RWPE2 (cell line): ENCODE data around the gene PTPRK.

Source experiments
- ATAC-seq: fragments of 200-7000 bp; cut with Tn5 transposase; 3 replicates; pipeline ENCODE4 v1.9.1; 2021; ENCODE audit warnings: low read depth
- DNase-seq: peaks from one replicate; pipeline ENCODE4 v3.0.0-alpha.2; 2020; ENCODE audit warnings: low spot score
- H3K27ac ChIP-seq: fragments of 450-650 bp; 2 replicates; pipeline ENCODE4 v1.5.1; 2017; ENCODE audit warnings: mild to moderate bottlenecking; ENCODE audit not compliant: poor library complexity, severe bottlenecking
- H3K27me3 ChIP-seq: fragments of 250-450 bp; sonication (Bioruptor Pico); 2 replicates; pipeline ENCODE4 v1.5.1; 2021; ENCODE audit warnings: mild to moderate bottlenecking, moderate library complexity; ENCODE audit not compliant: insufficient read depth, poor library complexity, severe bottlenecking
- H3K36me3 ChIP-seq: fragments of 250-450 bp; sonication (Bioruptor Pico); 2 replicates; pipeline ENCODE4 v1.5.1; 2020; ENCODE audit warnings: low read depth, mild to moderate bottlenecking, moderate library complexity
- H3K4me1 ChIP-seq: fragments of 250-450 bp; sonication (Bioruptor Pico); 2 replicates; pipeline ENCODE4 v1.5.1; 2021; ENCODE audit warnings: mild to moderate bottlenecking, moderate library complexity; ENCODE audit not compliant: insufficient read depth, poor library complexity, severe bottlenecking
- H3K4me3 ChIP-seq: fragments of 250-450 bp; sonication (Bioruptor Pico); 2 replicates; pipeline ENCODE4 v1.5.1; 2021; ENCODE audit warnings: mild to moderate bottlenecking, moderate library complexity; ENCODE audit not compliant: severe bottlenecking
- H3K9me3 ChIP-seq: fragments of 250-450 bp; sonication (Bioruptor Pico); 2 replicates; pipeline ENCODE4 v1.5.1; 2021; ENCODE audit warnings: mild to moderate bottlenecking, moderate library complexity; ENCODE audit not compliant: severe bottlenecking
- CTCF ChIP-seq: fragments of 450-650 bp; IDR thresholded peaks from one replicate; pipeline ENCODE4 v1.5.1; 2017; ENCODE audit warnings: mild to moderate bottlenecking, moderate library complexity; ENCODE audit not compliant: poor library complexity, severe bottlenecking

PTPRK gene

GRCh38 chr6:128024046-128024445 lies 496.4 kb downstream of the PTPRK start:
- no peaks in the 10 kb centered on the region; the same call in 1 of the 2 replicates for H3K36me3 ChIP-seq
- DNase-seq (no peak), ATAC-seq (no peak)
- H3K27ac ChIP-seq = no peak overlapping the region
- H3K4me3 ChIP-seq = no peak overlapping the region
- no peaks in the 10 kb centered on the region for H3K9me3 ChIP-seq
- no peak for TF ChIP-seq CTCF
- H3K27me3 ChIP-seq = no peaks in the 10 kb centered on the region
- no peaks in the 10 kb centered on the region for H3K4me1 ChIP-seq

DNA sequence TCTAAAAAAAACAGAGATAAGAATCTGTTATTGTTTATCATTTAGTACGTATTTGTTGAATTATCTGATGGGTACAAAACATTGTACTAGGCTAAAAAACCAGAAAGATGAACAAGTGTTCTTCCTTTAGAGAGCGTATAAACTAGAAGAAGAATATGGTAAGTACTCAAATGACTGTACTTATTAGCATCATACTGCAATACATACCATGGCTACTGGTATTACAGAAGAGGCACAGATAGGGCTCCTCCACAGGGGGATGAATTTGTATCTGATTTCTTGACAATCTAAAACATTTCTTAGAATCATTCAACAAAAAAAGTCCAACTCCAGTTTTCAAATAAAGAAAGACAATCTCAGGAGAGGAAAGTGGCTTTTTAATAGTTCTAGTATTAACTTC lies 501.6 kb downstream of the PTPRK start:
- Histone ChIP-seq H3K4me1 (no peaks in the 10 kb centered on the region), H3K27ac (no peak overlapping the region), H3K36me3 (no peaks in the 10 kb centered on the region; the same call in 1 of the 2 replicates), H3K9me3 (no peaks in the 10 kb centered on the region), H3K27me3 (no peaks in the 10 kb centered on the region), H3K4me3 (no peak overlapping the region)
- DNase-seq = no peak
- ATAC-seq = no peak
- TF ChIP-seq CTCF = no peak

DNA sequence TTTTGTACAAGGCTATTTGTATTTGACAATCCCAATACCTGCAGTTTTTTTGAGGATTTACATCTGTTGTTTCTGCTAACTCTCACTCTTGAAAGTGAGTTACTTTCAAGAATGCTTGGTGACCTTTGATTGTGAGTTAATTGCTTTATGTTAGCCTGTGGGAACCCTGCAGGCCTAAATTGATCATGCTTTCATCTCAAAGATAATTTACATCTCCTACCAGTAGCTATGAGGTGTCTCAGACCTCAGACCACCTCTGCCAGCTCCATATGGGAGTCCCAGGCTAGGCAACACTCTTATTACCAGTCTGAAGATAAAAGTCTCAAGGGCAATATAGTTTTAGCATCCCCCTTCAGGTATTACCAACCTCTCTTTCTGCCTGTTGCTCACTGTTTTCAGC lies 503.1 kb downstream of the PTPRK start:
- Histone ChIP-seq H3K4me3 (no peak overlapping the region), H3K36me3 (no peaks in the 10 kb centered on the region; the same call in 1 of the 2 replicates), H3K27ac (no peak overlapping the region), H3K9me3 (no peaks in the 10 kb centered on the region), H3K27me3 (no peaks in the 10 kb centered on the region), H3K4me1 (no peaks in the 10 kb centered on the region)
- TF ChIP-seq CTCF = no peak
- ATAC-seq (no peak), DNase-seq (no peak)

DNA sequence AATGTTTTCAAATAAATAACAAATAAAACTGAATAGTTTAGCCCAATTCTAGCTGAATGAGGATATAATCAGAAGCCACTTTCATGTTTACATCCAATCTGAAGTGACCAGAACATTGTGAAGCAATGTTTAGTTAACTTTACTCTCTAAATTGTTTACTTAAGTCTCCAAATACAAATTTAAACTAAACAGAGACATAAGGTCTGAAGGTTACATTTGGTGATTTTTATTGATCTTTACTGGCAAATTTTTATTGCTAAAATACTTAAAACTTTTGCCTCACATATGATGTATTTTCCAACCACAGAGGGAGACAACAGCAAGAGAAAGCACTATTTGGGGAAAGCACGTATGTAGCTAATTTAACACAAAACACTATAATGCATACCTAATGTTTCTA lies 512.7 kb downstream of the PTPRK start:
- H3K36me3 ChIP-seq = peaks cover 47% of the 10 kb centered on the region
- TF ChIP-seq CTCF = no peak
- H3K27me3 ChIP-seq = no peaks in the 10 kb centered on the region
- no peak overlapping the region for H3K4me3 ChIP-seq
- no peak overlapping the region for H3K27ac ChIP-seq
- no peaks in the 10 kb centered on the region for H3K4me1 ChIP-seq
- DNase-seq = no peak
- H3K9me3 ChIP-seq = no peaks in the 10 kb centered on the region
- no peak for ATAC-seq

- no peaks in the 10 kb centered on the region for H3K4me1 ChIP-seq
- peaks cover 61% of the 10 kb centered on the region for H3K36me3 ChIP-seq
- H3K9me3 ChIP-seq = no peaks in the 10 kb centered on the region
- DNase-seq (no peak), ATAC-seq (peak; percentile 64; the same call in 2 of the 3 replicates)
- TF ChIP-seq CTCF = no peak
- H3K27ac ChIP-seq = no peak overlapping the region
- no peaks in the 10 kb centered on the region for H3K27me3 ChIP-seq
- H3K4me3 ChIP-seq = no peak overlapping the region
These were observed 515.4 kb downstream of the PTPRK start for GRCh38 chr6:128005009-128005408.
